Muscle layer of colon (tissue), 2 donors: ENCODE data around the gene ANKHD1.
"Not testable (repeated sequence)": the region's sequence is repeated elsewhere in the genome, so short reads cannot be mapped to it uniquely, and the experiment has no call there.

Experiments used
- H3K27ac ChIP-seq: one replicate; pipeline ENCODE4 v1.7.0; 2013; ENCODE audit warnings: low read depth, mild to moderate bottlenecking, low read length, moderate library complexity
- H3K27me3 ChIP-seq, 2 donors: one replicate each; pipeline ENCODE4 v1.7.0; 2013; ENCODE audit warnings: low read length in 2 of 2, mild to moderate bottlenecking in 2 of 2; ENCODE audit not compliant: insufficient read depth in 2 of 2, control insufficient read depth in 1 of 2
- H3K36me3 ChIP-seq: one replicate; pipeline ENCODE4 v1.7.0; 2013; ENCODE audit warnings: mild to moderate bottlenecking, low read length; ENCODE audit not compliant: insufficient read depth
- H3K4me1 ChIP-seq: one replicate; pipeline ENCODE4 v1.7.0; 2013; ENCODE audit warnings: mild to moderate bottlenecking, low read length; ENCODE audit not compliant: insufficient read depth
- H3K4me3 ChIP-seq, 2 donors: one replicate each; pipeline ENCODE4 v1.7.0; 2013; ENCODE audit warnings: low read length in 2 of 2, low read depth in 1 of 2, mild to moderate bottlenecking in 1 of 2, moderate library complexity in 1 of 2
- H3K9ac ChIP-seq: one replicate; pipeline ENCODE4 v1.7.0; 2013; ENCODE audit warnings: low read length
- H3K9me3 ChIP-seq: one replicate; pipeline ENCODE4 v1.7.0; 2013; ENCODE audit warnings: mild to moderate bottlenecking, low read length
- donor health status: abdominal sarcoma.
- donor health status: Adenocarcinoma of cecum.

The ANKHD1 gene

GRCh38 chr5:140457368-140457767 is 55.7 kb downstream of the ANKHD1 start:
- H3K9me3 ChIP-seq, H3K36me3 ChIP-seq, H3K27me3 ChIP-seq, H3K27ac ChIP-seq, H3K9ac ChIP-seq, H3K4me3 ChIP-seq, H3K4me1 ChIP-seq: not testable (repeated sequence)

GRCh38 chr5:140466981-140467742 is 65.5 kb downstream of the ANKHD1 start:
- Histone ChIP-seq H3K9ac (no peak overlapping the region), H3K4me1 (no peaks in the 10 kb centered on the region), H3K36me3 (peaks cover 4% of the 10 kb centered on the region), H3K4me3 (no peak overlapping the region), H3K27ac (no peak overlapping the region), H3K27me3 (no peaks in the 10 kb centered on the region), H3K9me3 (no peaks in the 10 kb centered on the region)

- Histone ChIP-seq H3K4me1 (no peaks in the 10 kb centered on the region), H3K4me3 (no peak overlapping the region), H3K27me3 (no peaks in the 10 kb centered on the region), H3K27ac (no peak overlapping the region), H3K9ac (no peak overlapping the region), H3K9me3 (no peaks in the 10 kb centered on the region), H3K36me3 (peaks cover 4% of the 10 kb centered on the region)
Observed at GRCh38 chr5:140468188-140468587, 66.6 kb downstream of the ANKHD1 start.

GRCh38 chr5:140469259-140469658 is 67.6 kb downstream of the ANKHD1 start:
- Histone ChIP-seq H3K4me3 (no peak overlapping the region), H3K9me3 (no peaks in the 10 kb centered on the region), H3K27me3 (no peaks in the 10 kb centered on the region), H3K4me1 (no peaks in the 10 kb centered on the region), H3K9ac (no peak overlapping the region), H3K36me3 (no peaks in the 10 kb centered on the region), H3K27ac (no peak overlapping the region)

GRCh38 chr5:140480310-140481014 is 78.8 kb downstream of the ANKHD1 start:
- no peak overlapping the region for H3K9ac ChIP-seq
- no peaks in the 10 kb centered on the region for H3K9me3 ChIP-seq
- H3K36me3 ChIP-seq = peaks cover 4% of the 10 kb centered on the region
- H3K4me1 ChIP-seq = no peaks in the 10 kb centered on the region
- H3K27ac ChIP-seq = no peak overlapping the region
- no peak overlapping the region for H3K4me3 ChIP-seq
- H3K27me3 ChIP-seq = no peaks in the 10 kb centered on the region

- no peaks in the 10 kb centered on the region for H3K9me3 ChIP-seq
- H3K4me1 ChIP-seq = no peaks in the 10 kb centered on the region
- no peaks in the 10 kb centered on the region for H3K27me3 ChIP-seq
- H3K36me3 ChIP-seq = peaks cover 11% of the 10 kb centered on the region
- no peak overlapping the region for H3K4me3 ChIP-seq
- H3K9ac ChIP-seq = no peak overlapping the region
- no peak overlapping the region for H3K27ac ChIP-seq
Observed at GRCh38 chr5:140481758-140482157, 80.1 kb downstream of the ANKHD1 start.

GRCh38 chr5:140483055-140483454 is 81.4 kb downstream of the ANKHD1 start:
- H3K27ac ChIP-seq = no peak overlapping the region
- no peak overlapping the region for H3K4me3 ChIP-seq
- peaks cover 21% of the 10 kb centered on the region for H3K36me3 ChIP-seq
- no peaks in the 10 kb centered on the region for H3K4me1 ChIP-seq
- no peaks in the 10 kb centered on the region for H3K27me3 ChIP-seq
- no peaks in the 10 kb centered on the region for H3K9me3 ChIP-seq
- H3K9ac ChIP-seq = no peak overlapping the region

- H3K4me3 ChIP-seq, H3K27me3 ChIP-seq, H3K9me3 ChIP-seq, H3K9ac ChIP-seq, H3K4me1 ChIP-seq, H3K27ac ChIP-seq: not testable (repeated sequence)
- H3K36me3 ChIP-seq = peaks cover 17% of the 10 kb centered on the region
Observed at GRCh38 chr5:140488141-140488540, 86.5 kb downstream of the ANKHD1 start.

GRCh38 chr5:140488914-140489313 is 87.3 kb downstream of the ANKHD1 start:
- H3K4me3 ChIP-seq = no peak overlapping the region
- H3K27me3 ChIP-seq = no peaks in the 10 kb centered on the region
- no peak overlapping the region for H3K27ac ChIP-seq
- no peaks in the 10 kb centered on the region for H3K9me3 ChIP-seq
- H3K9ac ChIP-seq = no peak overlapping the region
- peaks cover 17% of the 10 kb centered on the region for H3K36me3 ChIP-seq
- H3K4me1 ChIP-seq = no peaks in the 10 kb centered on the region

- Histone ChIP-seq H3K4me3 (no peak overlapping the region), H3K36me3 (peaks cover 9% of the 10 kb centered on the region), H3K9me3 (no peaks in the 10 kb centered on the region), H3K27me3 (no peaks in the 10 kb centered on the region), H3K27ac (no peak overlapping the region), H3K9ac (no peak overlapping the region), H3K4me1 (no peaks in the 10 kb centered on the region)
Observed at GRCh38 chr5:140497897-140498296, 96.3 kb downstream of the ANKHD1 start.

GRCh38 chr5:140498591-140498990 is 97.0 kb downstream of the ANKHD1 start:
- peaks cover 9% of the 10 kb centered on the region for H3K36me3 ChIP-seq
- no peaks in the 10 kb centered on the region for H3K4me1 ChIP-seq
- H3K27me3 ChIP-seq = no peaks in the 10 kb centered on the region
- no peak overlapping the region for H3K9ac ChIP-seq
- no peak overlapping the region for H3K27ac ChIP-seq
- H3K9me3 ChIP-seq = no peaks in the 10 kb centered on the region
- H3K4me3 ChIP-seq = no peak overlapping the region

GRCh38 chr5:140502834-140503233 is 101.2 kb downstream of the ANKHD1 start:
- Histone ChIP-seq H3K4me1 (no peaks in the 10 kb centered on the region), H3K9ac (no peak overlapping the region), H3K36me3 (peaks cover 30% of the 10 kb centered on the region), H3K27me3 (no peaks in the 10 kb centered on the region), H3K9me3 (no peaks in the 10 kb centered on the region), H3K4me3 (no peak overlapping the region), H3K27ac (no peak overlapping the region)
